ENCODE measurements around the gene SDS. TPM values are rescaled to one million over a fixed set of nuclear protein-coding genes. Genes with fewer than 3 reads are reported as not detected.

The SDS gene
- total and polyA plus RNA-seq, 7 donors, result 0.27 to 23.6 (median 3.9) TPM; not detected in 3

GRCh38 chr12:113449299-113449698, 45.6 kb upstream of the SDS start:
- intact Hi-C loops (cut with DNase I), result no loop called here
- no peak for TF ChIP-seq POLR2A (IDR thresholded peaks at IDR 0.05)
- TF ChIP-seq EP300 (IDR thresholded peaks at IDR 0.05), result no peak
- TF ChIP-seq CTCF (IDR thresholded peaks at IDR 0.05), result no peak
- TF ChIP-seq POLR2AphosphoS5 (IDR thresholded peaks at IDR 0.05), result no peak
- H3K4me1 ChIP-seq, result no peaks in the 10 kb centered on the region
- H3K4me3 ChIP-seq, result no peak overlapping the region
- 80 to 83% methylated on average over 2 of the region's 2 CpGs for WGBS, 2 donors
- H3K27ac ChIP-seq, result no peak overlapping the region
- DNase-seq, result no peak
- H3K36me3 ChIP-seq, result no peaks in the 10 kb centered on the region
- peaks cover 0 to 39% (median 0%) of the 10 kb centered on the region in 3 donors for H3K27me3 ChIP-seq
- H3K9me3 ChIP-seq, result peaks cover 0 to 5% (median 0%) of the 10 kb centered on the region in 4 donors

- WGBS, 2 donors, result 22 to 30% methylated on average over 7 of the region's 7 CpGs
- Histone ChIP-seq H3K36me3 (no peaks in the 10 kb centered on the region), H3K9me3 (peaks cover 0 to 5% (median 0%) of the 10 kb centered on the region in 4 donors), H3K4me3 (no peak overlapping the region), H3K27ac (no peak overlapping the region), H3K27me3 (peaks cover 0 to 39% (median 0%) of the 10 kb centered on the region in 3 donors), H3K4me1 (no peaks in the 10 kb centered on the region)
- intact Hi-C loops (cut with DNase I), result no loop called here
- no peak for TF ChIP-seq CTCF (IDR thresholded peaks at IDR 0.05)
- TF ChIP-seq POLR2AphosphoS5 (IDR thresholded peaks at IDR 0.05), result no peak
- TF ChIP-seq POLR2A (IDR thresholded peaks at IDR 0.05), result no peak
- no peak for TF ChIP-seq EP300 (IDR thresholded peaks at IDR 0.05)
- DNase-seq, result no peak
Measured at GRCh38 chr12:113448873-113449272, 45.2 kb upstream of the SDS start.

DNA sequence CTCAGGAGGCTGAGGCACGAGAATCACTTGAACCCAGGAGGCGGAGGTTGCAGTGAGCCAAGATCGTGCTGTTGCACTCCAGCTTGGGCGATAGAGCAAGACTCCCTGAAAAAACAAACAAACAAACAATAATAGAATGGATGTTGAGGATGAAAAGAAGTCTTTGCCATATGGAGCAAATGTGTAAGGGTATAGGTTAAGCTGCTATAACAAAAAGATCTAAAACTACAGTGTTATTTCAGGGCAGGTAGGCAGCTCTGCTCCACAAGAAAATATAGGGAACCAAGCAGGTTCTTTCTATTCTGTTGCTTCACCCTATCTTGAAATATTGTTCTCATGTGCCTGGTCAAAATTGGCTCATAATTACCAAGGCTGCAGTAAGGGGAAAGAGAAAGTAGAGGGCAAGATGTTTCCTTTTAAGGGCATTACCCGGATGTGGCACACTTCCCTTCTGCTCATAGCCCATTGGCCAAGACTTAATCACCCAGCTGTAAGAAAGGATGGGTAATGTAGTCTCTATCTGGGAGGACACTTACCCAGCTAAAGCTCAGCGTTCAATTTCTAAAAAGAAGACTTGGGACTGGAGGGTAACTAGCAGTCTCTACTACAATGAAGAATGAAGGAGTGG, 42.0 kb upstream of the SDS start:
- Histone ChIP-seq H3K9me3 (peaks cover 0 to 5% (median 0%) of the 10 kb centered on the region in 4 donors), H3K4me1 (no peaks in the 10 kb centered on the region), H3K27ac (no peak overlapping the region), H3K27me3 (peaks cover 0 to 62% (median 0%) of the 10 kb centered on the region in 3 donors), H3K4me3 (no peak overlapping the region), H3K36me3 (no peaks in the 10 kb centered on the region)
- no peak for TF ChIP-seq EP300 (IDR thresholded peaks at IDR 0.05)
- TF ChIP-seq POLR2A (IDR thresholded peaks at IDR 0.05), result no peak
- TF ChIP-seq POLR2AphosphoS5 (IDR thresholded peaks at IDR 0.05), result no peak
- TF ChIP-seq CTCF (IDR thresholded peaks at IDR 0.05), result no peak
- no peak for DNase-seq
- WGBS, 2 donors, result 83 to 87% methylated on average over 6 of the region's 6 CpGs
- intact Hi-C loops (cut with DNase I), result no loop called here

GRCh38 chr12:113443030-113443539, 39.4 kb upstream of the SDS start:
- WGBS, 2 donors, result 92 to 93% methylated on average over 6 of the region's 6 CpGs
- no peaks in the 10 kb centered on the region for H3K36me3 ChIP-seq
- H3K27ac ChIP-seq, result no peak overlapping the region
- TF ChIP-seq POLR2AphosphoS5 (IDR thresholded peaks at IDR 0.05), result no peak
- intact Hi-C loops (cut with DNase I), result no loop called here
- DNase-seq, result no peak
- peaks cover 0 to 5% (median 0%) of the 10 kb centered on the region in 4 donors for H3K9me3 ChIP-seq
- peaks cover 0 to 59% (median 0%) of the 10 kb centered on the region in 3 donors for H3K27me3 ChIP-seq
- H3K4me1 ChIP-seq, result no peaks in the 10 kb centered on the region
- H3K4me3 ChIP-seq, result no peak overlapping the region

DNA sequence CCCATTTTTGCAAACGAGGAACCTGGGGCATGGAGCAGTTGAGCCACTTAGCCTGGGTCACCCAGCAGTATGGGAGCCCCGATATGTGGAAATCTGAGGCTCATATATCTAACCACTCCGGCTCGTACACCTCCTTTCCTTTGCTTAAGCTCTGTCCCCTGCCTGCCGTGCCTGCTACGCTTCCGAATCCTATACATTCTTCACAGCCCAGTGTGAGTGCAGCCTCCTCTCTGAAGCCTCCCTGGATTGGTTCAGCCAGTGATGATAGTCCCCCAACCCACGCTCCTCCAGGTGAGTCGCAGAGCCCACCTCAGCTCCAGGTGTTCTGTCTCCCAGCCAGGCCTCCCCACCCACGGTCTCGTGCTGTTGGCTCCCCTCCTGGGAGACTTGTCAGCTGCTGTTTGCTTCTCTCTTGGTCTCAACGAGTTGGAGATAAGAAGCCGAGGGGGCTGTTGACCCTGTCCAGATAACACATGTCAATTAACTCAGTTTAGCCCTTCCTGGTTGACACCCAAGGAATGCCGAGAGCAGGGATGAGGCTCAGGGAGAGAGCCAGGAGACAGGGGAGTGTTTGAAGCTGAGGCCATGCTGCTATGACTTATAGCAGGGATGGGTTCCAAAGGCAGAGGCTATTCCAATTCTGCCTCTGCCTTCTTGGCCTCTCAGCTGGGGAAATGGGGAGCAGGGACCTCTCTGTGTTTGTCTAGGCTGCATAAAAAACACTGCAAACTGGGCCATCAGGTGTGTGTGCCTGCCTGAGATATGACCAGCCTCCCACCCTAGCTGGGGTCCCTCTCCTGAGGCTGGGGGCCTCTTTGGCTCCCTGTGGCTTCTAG, 37.5 kb upstream of the SDS start:
- DNase-seq, result no peak
- intact Hi-C loops (cut with DNase I), result no loop called here
- Histone ChIP-seq H3K36me3 (no peaks in the 10 kb centered on the region), H3K4me3 (no peak overlapping the region), H3K27me3 (peaks cover 0 to 51% (median 0%) of the 10 kb centered on the region in 3 donors), H3K27ac (no peak overlapping the region), H3K9me3 (peaks cover 0 to 5% (median 0%) of the 10 kb centered on the region in 4 donors), H3K4me1 (no peaks in the 10 kb centered on the region)
- 51 to 63% methylated on average over 14 of the region's 14 CpGs for WGBS, 2 donors
- TF ChIP-seq EP300 (IDR thresholded peaks at IDR 0.05) (no peak), POLR2A (IDR thresholded peaks at IDR 0.05) (no peak), POLR2AphosphoS5 (IDR thresholded peaks at IDR 0.05) (no peak), CTCF (IDR thresholded peaks at IDR 0.05) (no peak)

Measured in sigmoid colon (tissue), 7 donors.